OCI-LY1 (cell line): Measurements from ENCODE around the gene NOTCH2.
"Not testable (repeated sequence)": the region's sequence is repeated elsewhere in the genome, so short reads cannot be mapped to it uniquely, and the experiment has no call there.

Source experiments
- CTCF ChIP-seq: fragments of 200-600 bp; sonication (generic), shearing (Covaris generic); IDR thresholded peaks from 2 replicates; pipeline ENCODE4 v1.5.1; 2017; ENCODE audit warnings: mild to moderate bottlenecking, antibody characterized with exemption, low read length, moderate library complexity, mixed read lengths
- EZH2 ChIP-seq: fragments of 200-600 bp; sonication (generic), shearing (Covaris generic); IDR thresholded peaks from 2 replicates; pipeline ENCODE4 v1.8.0; 2017; ENCODE audit warnings: borderline replicate concordance, mixed run types, mild to moderate bottlenecking, antibody characterized with exemption, low read length, moderate library complexity, mixed read lengths

- not testable (repeated sequence) for TF ChIP-seq CTCF, EZH2
Measured at GRCh38 chr1:120069067-120069919, at the start of gene NOTCH2.
